Smooth muscle cell (in vitro differentiated cells): ENCODE results near the gene SRGAP2B. TPM values are rescaled to one million over a fixed set of nuclear protein-coding genes. Genes with fewer than 3 reads are reported as not detected.
"Not testable (repeated sequence)": the region's sequence is repeated elsewhere in the genome, so short reads cannot be mapped to it uniquely, and the experiment has no call there.

Source experiments
- DNase-seq: peaks from one replicate; lab custom pipeline; 2025; ENCODE audit not compliant: unreplicated experiment; lab: John Stamatoyannopoulos, UW
- H2AFZ ChIP-seq: fragments of 200-600 bp; sonication (generic); 2 replicates; pipeline ENCODE4 v1.6.0; 2016; ENCODE audit warnings: antibody characterized with exemption, low read depth, mild to moderate bottlenecking
- H3F3A ChIP-seq: fragments of 200-600 bp; sonication (generic); 2 replicates; pipeline ENCODE4 v1.6.0; 2017; ENCODE audit warnings: antibody characterized with exemption, low read depth
- H3K27ac ChIP-seq: fragments of 200-600 bp; sonication (generic); 2 replicates; pipeline ENCODE4 v1.5.1; 2016; ENCODE audit warnings: low read depth, mild to moderate bottlenecking
- H3K27me3 ChIP-seq: fragments of 200-600 bp; sonication (generic); 2 replicates; pipeline ENCODE4 v1.6.1; 2016; ENCODE audit warnings: low read depth, mild to moderate bottlenecking
- H3K36me3 ChIP-seq: fragments of 200-600 bp; sonication (generic); 2 replicates; pipeline ENCODE4 v1.5.1; 2016; ENCODE audit warnings: low read depth
- H3K4me1 ChIP-seq: fragments of 200-600 bp; sonication (generic); 2 replicates; pipeline ENCODE4 v1.5.1; 2016; ENCODE audit warnings: low read depth
- H3K4me2 ChIP-seq: fragments of 200-600 bp; sonication (generic); 2 replicates; pipeline ENCODE4 v1.6.0; 2016; ENCODE audit warnings: mild to moderate bottlenecking
- H3K4me3 ChIP-seq: fragments of 200-600 bp; sonication (generic); 2 replicates; pipeline ENCODE4 v1.5.1; 2016; ENCODE audit warnings: mild to moderate bottlenecking
- H3K79me2 ChIP-seq: fragments of 200-600 bp; sonication (generic); 2 replicates; pipeline ENCODE4 v1.6.0; 2016; ENCODE audit warnings: low read depth, mild to moderate bottlenecking
- H3K9ac ChIP-seq: fragments of 200-600 bp; sonication (generic); 2 replicates; pipeline ENCODE4 v1.6.0; 2016; ENCODE audit warnings: low read depth
- H3K9me3 ChIP-seq: fragments of 200-600 bp; sonication (generic); replicated peaks from 2 replicates; pipeline ENCODE4 v1.5.1; 2016; ENCODE audit warnings: low read depth
- H4K20me1 ChIP-seq: fragments of 200-600 bp; sonication (generic); 2 replicates; pipeline ENCODE4 v1.6.0; 2016; ENCODE audit warnings: low read depth
- WGBS: methylation state at CpG from one replicate; pipeline ENCODE4 v1.1.7; 2016; ENCODE audit warnings: low lambda C conversion rate; 5-methylcytosine and 5-hydroxymethylcytosine counted together
- polyA plus RNA-seq: library from polyadenylated mRNA; unstranded; fragments of >200 nt; fragmentation: Nextera tagmentation; extraction: Ambion mirVana; gene quantifications from 2 replicates; pipeline ENCODE4 v1.2.1, GENCODE V29; 2016
- total RNA-seq: library from RNA; depleted of rRNA; stranded (reverse); fragments of >200 nt; gene quantifications from 2 replicates; pipeline ENCODE4 v1.2.3, GENCODE V29; 2014

The SRGAP2B gene
- total and polyA plus RNA-seq, 2 experiments from 2014 or later, result 8.8 to 49.6 TPM

DNA sequence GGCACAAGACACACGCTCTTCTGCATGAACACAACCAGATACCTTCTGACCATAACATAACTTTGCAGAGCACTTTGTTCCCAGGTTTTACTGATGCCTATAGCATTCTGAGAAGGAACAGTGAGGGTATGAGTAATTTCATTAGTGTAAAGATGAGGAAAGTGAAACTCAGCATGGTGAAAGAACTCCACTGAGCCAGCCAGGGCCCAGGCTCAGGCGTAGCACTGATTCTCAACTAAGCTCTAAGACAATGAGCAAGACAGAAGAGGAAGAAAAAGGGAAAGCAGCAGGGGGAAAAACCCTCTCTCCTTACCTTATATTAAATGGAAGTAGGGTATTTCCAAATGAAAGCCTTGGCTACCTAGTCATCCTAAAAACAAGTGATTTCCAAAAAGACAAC, 155.1 kb downstream of the SRGAP2B start:
- not testable (repeated sequence) for H3K4me1 ChIP-seq, H4K20me1 ChIP-seq, H3K36me3 ChIP-seq, H3K4me2 ChIP-seq, H3K9me3 ChIP-seq, H3K79me2 ChIP-seq, H3F3A ChIP-seq, H2AFZ ChIP-seq, H3K4me3 ChIP-seq, DNase-seq, H3K27ac ChIP-seq, H3K27me3 ChIP-seq, H3K9ac ChIP-seq
- WGBS, result no CpG with 5 or more reads among the region's 2 CpGs

DNA sequence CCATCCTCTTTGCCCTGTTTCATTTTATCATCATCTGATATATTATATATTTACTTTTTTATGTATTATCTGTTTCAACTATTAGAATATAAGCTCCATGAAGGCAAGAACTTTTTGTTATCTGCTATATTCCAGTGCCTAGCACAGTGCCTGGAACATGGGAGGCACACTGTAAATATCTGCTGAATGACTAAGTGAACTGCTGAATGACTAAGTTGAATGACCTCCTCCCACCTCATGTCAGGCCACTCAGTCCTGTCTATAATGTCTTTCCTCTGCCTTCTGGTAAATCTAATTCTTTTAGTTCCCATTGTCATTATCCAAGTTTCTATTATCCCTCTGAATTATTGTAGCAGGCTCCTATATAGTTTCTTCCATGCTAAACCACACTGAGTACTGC, 156.5 kb downstream of the SRGAP2B start:
- H3K9me3 ChIP-seq, result not testable (repeated sequence)

DNA sequence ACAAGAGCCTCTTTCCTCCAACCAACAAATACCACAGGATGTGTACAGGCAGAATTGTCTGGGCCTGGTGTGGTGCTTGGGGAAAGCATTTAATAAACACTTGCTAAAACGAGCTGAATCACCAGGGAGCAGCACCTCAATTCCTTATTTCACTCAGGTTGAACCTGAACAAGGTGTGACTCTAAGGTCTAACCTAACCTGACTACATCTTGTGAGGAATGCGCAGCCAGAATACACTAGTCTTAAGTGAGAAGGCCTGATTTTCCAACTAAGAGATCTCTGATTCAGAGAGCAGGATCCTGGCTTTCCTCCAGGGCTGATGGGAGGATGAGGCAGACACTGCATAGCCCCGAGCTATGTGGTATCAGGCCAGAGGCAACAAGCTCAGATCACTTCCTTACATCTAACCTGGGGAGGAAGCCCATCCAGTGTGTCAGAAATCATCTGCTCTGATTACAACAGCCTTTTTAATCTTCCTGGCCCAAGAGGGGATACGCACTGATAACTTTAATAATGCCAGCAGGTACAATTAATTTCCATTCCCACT, 158.9 kb downstream of the SRGAP2B start:
- H2AFZ ChIP-seq, H3K9ac ChIP-seq, H3K79me2 ChIP-seq, H3K4me3 ChIP-seq, H3K36me3 ChIP-seq, DNase-seq, H3K9me3 ChIP-seq, H3F3A ChIP-seq, H3K27me3 ChIP-seq, H4K20me1 ChIP-seq, H3K4me1 ChIP-seq, H3K4me2 ChIP-seq, H3K27ac ChIP-seq: not testable (repeated sequence)
- 89% methylated on average over 1 of the region's 4 CpGs for WGBS

More for the DNA sequence above, 156.5 kb downstream of the SRGAP2B start:
- not testable (repeated sequence) for H3K27me3 ChIP-seq, H3K4me1 ChIP-seq, H4K20me1 ChIP-seq, H3K27ac ChIP-seq, H3K4me2 ChIP-seq, H3K4me3 ChIP-seq, H3K9ac ChIP-seq, H3K79me2 ChIP-seq, H3K36me3 ChIP-seq, H3F3A ChIP-seq, H2AFZ ChIP-seq, DNase-seq

DNA sequence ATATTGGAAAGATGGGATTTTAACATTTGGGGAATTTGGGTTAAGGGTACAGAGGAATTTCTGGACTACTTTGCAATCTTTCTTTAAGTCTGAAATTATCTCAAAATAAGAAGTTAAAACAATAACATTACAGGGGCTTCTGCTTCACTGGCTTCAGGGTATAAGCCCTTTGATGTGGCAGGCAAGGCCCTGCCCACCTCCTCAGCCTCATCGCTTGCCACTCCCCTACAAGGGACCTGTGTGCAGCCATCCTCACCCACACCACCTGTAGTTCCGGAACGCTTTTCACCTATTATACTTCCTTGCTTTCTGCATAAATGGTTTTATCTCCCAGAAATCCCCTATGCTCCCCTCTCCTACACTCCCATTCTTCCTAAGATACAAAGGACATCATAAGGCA, 159.8 kb downstream of the SRGAP2B start:
- H3K4me2 ChIP-seq, H3K4me3 ChIP-seq, H3K4me1 ChIP-seq, H3F3A ChIP-seq, H3K27ac ChIP-seq, H4K20me1 ChIP-seq, H3K9me3 ChIP-seq, H3K9ac ChIP-seq, H3K36me3 ChIP-seq, H3K27me3 ChIP-seq, DNase-seq, H3K79me2 ChIP-seq, H2AFZ ChIP-seq: not testable (repeated sequence)
- no CpG with 5 or more reads among the region's 3 CpGs for WGBS

DNA sequence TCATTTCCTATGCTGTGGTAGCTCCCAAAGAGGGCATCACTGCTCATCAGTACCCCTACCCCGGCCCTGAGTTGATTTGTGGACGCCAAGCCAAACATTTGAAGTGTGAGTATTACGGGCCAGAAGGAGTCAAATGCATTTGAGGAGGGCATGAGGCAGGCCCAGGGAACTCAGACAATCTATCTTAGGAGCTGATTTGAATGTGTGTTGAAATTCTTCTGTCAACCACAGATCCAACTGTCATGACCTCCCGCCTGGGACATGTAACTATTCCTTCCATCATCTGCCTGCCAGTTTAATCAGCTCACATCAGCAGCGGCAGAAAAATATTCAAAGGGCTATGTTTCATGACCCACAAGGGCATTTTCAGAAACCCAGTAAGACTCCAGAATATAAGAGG, 162.1 kb downstream of the SRGAP2B start:
- not testable (repeated sequence) for H3K9ac ChIP-seq, H3K4me3 ChIP-seq, H3K79me2 ChIP-seq, H3K4me1 ChIP-seq, H3K4me2 ChIP-seq, H3F3A ChIP-seq, H3K9me3 ChIP-seq, H2AFZ ChIP-seq, H3K36me3 ChIP-seq, DNase-seq, H4K20me1 ChIP-seq, H3K27me3 ChIP-seq, H3K27ac ChIP-seq
- 85% methylated on average over 5 of the region's 5 CpGs for WGBS

DNA sequence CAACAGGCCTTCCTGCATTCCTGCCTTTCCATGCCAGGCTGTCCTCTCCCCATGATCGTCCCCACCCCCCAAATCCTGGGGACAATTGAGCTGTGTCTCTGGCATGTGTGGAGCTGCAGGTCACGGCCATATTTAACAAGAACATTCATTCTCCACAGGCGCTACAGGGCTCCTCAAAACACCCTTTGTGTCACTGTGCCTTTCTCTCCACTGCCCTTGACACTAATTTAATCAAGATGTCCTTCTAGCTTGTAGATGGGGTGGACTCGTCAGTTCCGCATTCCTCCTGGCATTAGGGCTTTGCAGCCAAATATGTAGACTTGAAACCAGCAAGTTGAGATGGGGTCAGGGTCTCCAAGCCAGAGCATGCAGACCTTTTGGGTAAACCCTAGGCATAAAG, 163.0 kb downstream of the SRGAP2B start:
- DNase-seq, result not testable (repeated sequence)

DNA sequence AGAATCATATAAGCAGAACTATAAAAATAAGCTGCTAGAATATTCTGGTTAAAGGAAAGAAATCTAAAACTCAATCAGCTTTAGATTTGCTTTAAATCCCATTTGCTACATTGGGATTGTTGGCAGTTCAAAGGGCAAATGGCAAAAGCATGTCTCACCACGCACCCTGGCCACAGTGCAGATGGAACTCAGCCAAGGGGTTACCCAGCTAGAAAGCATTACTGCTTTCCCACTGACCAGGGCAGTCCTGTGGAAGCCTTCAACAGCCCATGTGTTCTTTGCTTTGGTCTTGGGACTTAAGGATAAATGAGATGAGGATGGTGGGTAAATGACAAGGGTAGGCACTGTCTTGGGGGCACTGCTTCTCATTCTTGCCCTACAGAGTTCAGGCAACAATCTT, 163.6 kb downstream of the SRGAP2B start:
- not testable (repeated sequence) for H2AFZ ChIP-seq, H3K4me2 ChIP-seq, H3K79me2 ChIP-seq, H3F3A ChIP-seq, H4K20me1 ChIP-seq, H3K9ac ChIP-seq, DNase-seq, H3K4me1 ChIP-seq, H3K4me3 ChIP-seq, H3K36me3 ChIP-seq, H3K27ac ChIP-seq, H3K27me3 ChIP-seq, H3K9me3 ChIP-seq
- 58% methylated on average over 1 of the region's 1 CpG for WGBS

More for the DNA sequence above, 163.0 kb downstream of the SRGAP2B start:
- not testable (repeated sequence) for H3K4me3 ChIP-seq, H4K20me1 ChIP-seq, H3K36me3 ChIP-seq, H3K27me3 ChIP-seq, H2AFZ ChIP-seq, H3F3A ChIP-seq, H3K4me1 ChIP-seq, H3K27ac ChIP-seq, H3K9ac ChIP-seq, H3K4me2 ChIP-seq, H3K9me3 ChIP-seq, H3K79me2 ChIP-seq
- WGBS, result 63% methylated on average over 5 of the region's 5 CpGs

DNA sequence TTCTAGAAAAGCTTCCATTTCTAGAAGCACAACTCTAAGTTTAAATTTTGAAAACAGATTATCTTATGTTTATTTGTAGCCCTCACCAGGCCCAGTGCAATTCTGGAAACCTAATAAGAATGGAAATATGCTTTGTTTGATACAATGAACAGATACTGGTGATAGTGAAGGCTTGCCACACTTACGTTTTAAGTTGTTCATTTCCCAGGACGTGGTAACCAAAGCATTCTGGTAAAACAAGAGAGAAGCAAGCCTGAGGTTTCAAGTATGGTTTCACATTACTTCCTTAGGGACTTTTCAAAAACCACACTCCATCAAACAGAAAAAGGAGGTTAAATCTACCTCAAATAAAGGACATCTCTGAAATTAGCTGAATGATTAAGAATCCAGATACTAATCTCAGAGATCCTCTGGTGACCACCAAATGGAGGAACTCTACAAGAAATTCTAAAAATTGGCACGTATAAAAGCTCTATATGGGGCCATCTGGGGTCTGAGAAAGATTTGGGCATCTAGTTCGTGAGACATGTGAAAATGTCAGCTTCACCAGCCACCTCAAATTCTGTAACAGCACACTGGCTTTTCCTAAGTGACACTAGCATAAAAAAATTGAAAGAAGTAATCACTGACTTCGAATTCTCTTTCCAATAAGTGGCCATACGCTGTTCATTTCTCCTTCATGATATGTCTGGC, 164.9 kb downstream of the SRGAP2B start:
- not testable (repeated sequence) for H3K79me2 ChIP-seq, H3K27me3 ChIP-seq, H4K20me1 ChIP-seq, H3K4me2 ChIP-seq, DNase-seq, H3F3A ChIP-seq, H3K4me1 ChIP-seq, H3K4me3 ChIP-seq, H3K9ac ChIP-seq, H3K36me3 ChIP-seq, H3K27ac ChIP-seq, H3K9me3 ChIP-seq, H2AFZ ChIP-seq
- 96% methylated on average over 4 of the region's 6 CpGs for WGBS

DNA sequence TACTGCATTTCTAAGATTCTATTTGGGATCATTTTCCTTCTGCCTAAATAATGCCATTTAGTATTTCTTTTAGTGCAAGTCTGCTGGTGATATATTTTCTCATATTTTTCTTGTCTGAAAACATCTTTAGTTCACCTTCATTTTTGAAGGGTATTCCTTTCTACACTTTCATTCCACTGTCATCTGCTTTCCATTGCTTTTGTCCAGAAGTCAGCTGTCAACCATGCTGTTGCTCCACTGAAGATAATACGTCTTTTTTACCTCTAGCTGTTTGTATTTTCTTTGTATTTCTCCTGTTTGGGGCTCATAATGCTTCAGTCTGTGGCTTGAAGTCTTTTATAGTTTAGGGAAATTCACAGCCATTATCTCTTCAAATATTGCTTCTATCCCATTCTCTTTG, 167.8 kb downstream of the SRGAP2B start:
- 94% methylated on average over 1 of the region's 1 CpG for WGBS
- H3F3A ChIP-seq, H3K9ac ChIP-seq, H4K20me1 ChIP-seq, H3K4me2 ChIP-seq, H3K27ac ChIP-seq, DNase-seq, H3K27me3 ChIP-seq, H3K4me1 ChIP-seq, H3K36me3 ChIP-seq, H3K4me3 ChIP-seq, H3K9me3 ChIP-seq, H2AFZ ChIP-seq, H3K79me2 ChIP-seq: not testable (repeated sequence)
